Prostate gland (tissue), 2 donors: ENCODE data around the gene AGPS. TPM values are rescaled to one million over a fixed set of nuclear protein-coding genes. Genes with fewer than 3 reads are reported as not detected.

Source experiments
- DNase-seq: peaks from one replicate; pipeline ENCODE4 v3.0.0-alpha.2; 2019; ENCODE audit warnings: low spot score
- H3K27ac ChIP-seq, 2 donors: fragments of 200-600 bp; sonication (generic); 2 replicates each; pipeline ENCODE4 v1.5.1; 2017 to 2019
- H3K27me3 ChIP-seq: fragments of 200-600 bp; sonication (generic); replicated peaks from 2 replicates; pipeline ENCODE4 v1.5.1; 2019; ENCODE audit not compliant: insufficient read depth
- H3K36me3 ChIP-seq, 2 donors: fragments of 200-600 bp; sonication (generic); 1 replicate in 1 of 2; 2 replicates in 1 of 2; pipeline versions ENCODE4 v1.5.1 to v1.8.1; 2017 to 2019
- H3K4me1 ChIP-seq: fragments of 200-600 bp; sonication (generic); replicated peaks from 2 replicates; pipeline ENCODE4 v1.5.1; 2019
- H3K4me3 ChIP-seq, 2 donors: fragments of 200-600 bp; sonication (generic); 2 replicates each; pipeline ENCODE4 v1.5.1; 2017 to 2019
- H3K9me3 ChIP-seq: fragments of 200-600 bp; sonication (generic); 2 replicates; pipeline ENCODE4 v1.5.1; 2017
- CTCF ChIP-seq, 4 experiments: fragments of 200-600 bp in 2 of 4; fragments of 450-650 bp in 2 of 4; sonication (generic) in 2 of 4; IDR thresholded peaks; 1 replicate in 3 of 4; 2 replicates in 1 of 4; pipeline ENCODE4 v1.5.1; 2016 to 2019; ENCODE audit warnings: antibody characterized with exemption in 4 of 4, mild to moderate bottlenecking in 2 of 4, moderate library complexity in 2 of 4
- POLR2A ChIP-seq: fragments of 450-650 bp; IDR thresholded peaks from one replicate; pipeline ENCODE4 v1.6.1; 2016; ENCODE audit warnings: antibody characterized with exemption, mild to moderate bottlenecking
- POLR2AphosphoS5 ChIP-seq: sonication (generic); formaldehyde crosslinking; IDR thresholded peaks from one replicate; pipeline ENCODE4 v1.6.1; 2017; ENCODE audit warnings: antibody characterized with exemption
- WGBS: methylation state at CpG from one replicate; pipeline ENCODE4 v1.1.5; 2018; 5-methylcytosine and 5-hydroxymethylcytosine counted together
- intact Hi-C: fragments of 100-400 bp; cut with DNase I; formaldehyde crosslinking; loops from one replicate; pipeline ENCODE4 v1.14.2; 2022
- total RNA-seq, 2 donors: library from RNA; depleted of rRNA; stranded (reverse); fragments of >200 nt; gene quantifications; one replicate each; pipeline ENCODE4 v1.1.0, GENCODE V29; 2016

Gene AGPS
- total RNA-seq, 2 donors from 2014 or later, result 17.2 to 50.3 TPM

DNA sequence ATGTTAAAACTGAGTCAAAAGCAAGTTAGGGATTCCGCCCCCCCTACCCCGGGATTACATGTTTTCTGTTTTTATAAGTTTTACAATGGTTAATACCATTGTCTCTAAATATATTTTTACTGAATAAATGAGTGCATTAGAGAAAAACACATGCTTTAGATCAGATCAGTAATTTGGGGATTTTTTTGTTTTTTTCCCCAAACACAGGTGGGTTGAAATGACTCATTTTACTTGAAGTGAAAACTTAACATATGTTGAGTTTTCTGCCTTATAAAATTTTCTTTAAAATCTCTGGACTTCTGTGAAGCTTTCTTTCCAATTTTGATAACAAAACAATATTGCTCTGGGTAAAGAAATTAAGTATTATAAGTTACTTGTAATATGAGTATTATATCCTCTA, 114.4 kb downstream of the AGPS start:
- no peaks in the 10 kb centered on the region for H3K36me3 ChIP-seq
- no peaks in the 10 kb centered on the region for H3K9me3 ChIP-seq
- H3K27ac ChIP-seq, result no peak overlapping the region
- H3K4me1 ChIP-seq, result no peaks in the 10 kb centered on the region
- WGBS, result 97% methylated on average over 2 of the region's 2 CpGs
- no peak for DNase-seq
- H3K27me3 ChIP-seq, result no peaks in the 10 kb centered on the region
- H3K4me3 ChIP-seq, result no peak overlapping the region
- intact Hi-C loops, result no loop called here
- TF ChIP-seq CTCF (IDR thresholded peaks at IDR 0.05), result no peak
- TF ChIP-seq POLR2AphosphoS5, result no peak
- no peak for TF ChIP-seq POLR2A

GRCh38 chr2:177516824-177517544, 124.4 kb downstream of the AGPS start:
- WGBS, result 83% methylated on average over 4 of the region's 4 CpGs
- Histone ChIP-seq H3K9me3 (no peaks in the 10 kb centered on the region), H3K36me3 (no peaks in the 10 kb centered on the region), H3K27me3 (no peaks in the 10 kb centered on the region), H3K4me1 (no peaks in the 10 kb centered on the region), H3K27ac (no peak overlapping the region), H3K4me3 (no peak overlapping the region)
- TF ChIP-seq POLR2A, result no peak
- TF ChIP-seq CTCF (IDR thresholded peaks at IDR 0.05), result no peak
- TF ChIP-seq POLR2AphosphoS5, result no peak
- DNase-seq, result no peak
- intact Hi-C loops, result no loop called here

- Histone ChIP-seq H3K4me1 (no peaks in the 10 kb centered on the region), H3K36me3 (no peaks in the 10 kb centered on the region), H3K27me3 (no peaks in the 10 kb centered on the region), H3K4me3 (no peak overlapping the region), H3K9me3 (no peaks in the 10 kb centered on the region), H3K27ac (no peak overlapping the region)
- 98% methylated on average over 2 of the region's 2 CpGs for WGBS
- TF ChIP-seq CTCF (IDR thresholded peaks at IDR 0.05), result no peak
- TF ChIP-seq POLR2AphosphoS5, result no peak
- TF ChIP-seq POLR2A, result no peak
- intact Hi-C loops, result no loop called here
- DNase-seq, result no peak
These were observed 126.2 kb downstream of the AGPS start for GRCh38 chr2:177518754-177519153.

GRCh38 chr2:177519534-177520115, 127.1 kb downstream of the AGPS start:
- no peaks in the 10 kb centered on the region for H3K36me3 ChIP-seq
- intact Hi-C loops, result no loop called here
- no peaks in the 10 kb centered on the region for H3K9me3 ChIP-seq
- no peak for DNase-seq
- TF ChIP-seq POLR2A (no peak), CTCF (IDR thresholded peaks at IDR 0.05) (no peak), POLR2AphosphoS5 (no peak)
- H3K4me3 ChIP-seq, result no peak overlapping the region
- no peak overlapping the region for H3K27ac ChIP-seq
- H3K27me3 ChIP-seq, result no peaks in the 10 kb centered on the region
- H3K4me1 ChIP-seq, result no peaks in the 10 kb centered on the region

GRCh38 chr2:177520324-177520723, 127.8 kb downstream of the AGPS start:
- Histone ChIP-seq H3K9me3 (no peaks in the 10 kb centered on the region), H3K36me3 (no peaks in the 10 kb centered on the region), H3K27me3 (no peaks in the 10 kb centered on the region), H3K4me1 (no peaks in the 10 kb centered on the region), H3K27ac (no peak overlapping the region), H3K4me3 (no peak overlapping the region)
- intact Hi-C loops, result no loop called here
- WGBS, result 94% methylated on average over 2 of the region's 2 CpGs
- no peak for DNase-seq
- TF ChIP-seq POLR2A, result no peak
- no peak for TF ChIP-seq CTCF (IDR thresholded peaks at IDR 0.05)
- no peak for TF ChIP-seq POLR2AphosphoS5
